Astrocyte of the spinal cord (primary cell): ENCODE measurements around the gene CYP2J2.

Experiments used
- DNase-seq: peaks from one replicate; pipeline ENCODE4 v3.0.0; 2011; ENCODE audit warnings: low read depth, low spot score
- H3K4me3 ChIP-seq: 2 replicates; pipeline ENCODE4 v1.5.1; 2011; ENCODE audit warnings: low read depth, mild to moderate bottlenecking, low read length, moderate library complexity
- CTCF ChIP-seq: IDR thresholded peaks from 2 replicates; pipeline ENCODE4 v1.5.1; 2012; ENCODE audit warnings: low read depth, mild to moderate bottlenecking, low read length, inconsistent platforms
- in situ Hi-C: cut with HindIII; loops from 2 replicates; pipeline ENCODE4 v1.10.0; 2017; ENCODE audit warnings: low sequenced_read_pairs

Gene CYP2J2

GRCh38 chr1:59892841-59893811, 33.4 kb downstream of the CYP2J2 start:
- no peak overlapping the region for H3K4me3 ChIP-seq
- DNase-seq: no peak
- TF ChIP-seq CTCF: no peak
- in situ Hi-C loops: no loop called here

- H3K4me3 ChIP-seq: no peak overlapping the region
- TF ChIP-seq CTCF: no peak
- DNase-seq: no peak
- in situ Hi-C loops: no loop called here
Measured at GRCh38 chr1:59885160-59885832, 41.3 kb downstream of the CYP2J2 start.

- in situ Hi-C loops: no loop called here
- no peak overlapping the region for H3K4me3 ChIP-seq
- no peak for DNase-seq
- no peak for TF ChIP-seq CTCF
Measured at GRCh38 chr1:59880735-59881134, 45.8 kb downstream of the CYP2J2 start.

GRCh38 chr1:59879996-59880505, 46.5 kb downstream of the CYP2J2 start:
- in situ Hi-C loops: no loop called here
- TF ChIP-seq CTCF: no peak
- no peak for DNase-seq
- no peak overlapping the region for H3K4me3 ChIP-seq

- TF ChIP-seq CTCF: peak; percentile 69
- H3K4me3 ChIP-seq: no peak overlapping the region
- in situ Hi-C loops: no loop called here
- peak; percentile 67 for DNase-seq
Measured at GRCh38 chr1:59879574-59879973, 47.0 kb downstream of the CYP2J2 start.

- no peak for DNase-seq
- H3K4me3 ChIP-seq: no peak overlapping the region
- TF ChIP-seq CTCF: no peak
- in situ Hi-C loops: no loop called here
Measured at GRCh38 chr1:59878370-59878769, 48.2 kb downstream of the CYP2J2 start.
